GM21390 (cell line): ENCODE data around the gene MRPL41.
"Not testable (repeated sequence)": the region's sequence is repeated elsewhere in the genome, so short reads cannot be mapped to it uniquely, and the experiment has no call there.

Experiments used
- ATAC-seq: cut with Tn5 transposase; IDR thresholded peaks from one replicate; pipeline ENCODE4 v1.9.1; 2021; ENCODE audit not compliant: unreplicated experiment

Gene MRPL41

GRCh38 chr9:137552022-137552768 is 516 bp downstream of the MRPL41 start:
- peak; percentile 15 for ATAC-seq

DNA sequence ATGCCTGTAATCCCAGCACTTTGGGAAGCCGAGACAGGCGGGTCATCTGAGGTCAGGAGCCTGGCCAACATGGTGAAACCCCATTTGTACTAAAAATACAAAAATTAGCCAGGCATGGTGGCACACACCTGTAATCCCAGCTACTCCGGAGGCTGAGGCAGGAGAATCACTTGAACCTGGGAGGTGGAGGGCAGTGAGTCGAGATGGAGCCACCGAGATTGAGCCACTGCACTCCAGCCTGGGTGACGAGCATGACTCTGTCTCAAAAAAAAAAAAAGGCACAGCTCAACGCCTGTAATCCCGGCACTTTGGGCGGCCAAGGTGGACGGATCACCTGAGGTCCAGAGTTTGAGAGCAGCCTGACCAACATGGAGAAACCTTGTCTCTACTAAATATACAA is 2.0 kb downstream of the MRPL41 start:
- not testable (repeated sequence) for ATAC-seq

- no peak for ATAC-seq
Observed at GRCh38 chr9:137554349-137554748, 2.7 kb downstream of the MRPL41 start.

DNA sequence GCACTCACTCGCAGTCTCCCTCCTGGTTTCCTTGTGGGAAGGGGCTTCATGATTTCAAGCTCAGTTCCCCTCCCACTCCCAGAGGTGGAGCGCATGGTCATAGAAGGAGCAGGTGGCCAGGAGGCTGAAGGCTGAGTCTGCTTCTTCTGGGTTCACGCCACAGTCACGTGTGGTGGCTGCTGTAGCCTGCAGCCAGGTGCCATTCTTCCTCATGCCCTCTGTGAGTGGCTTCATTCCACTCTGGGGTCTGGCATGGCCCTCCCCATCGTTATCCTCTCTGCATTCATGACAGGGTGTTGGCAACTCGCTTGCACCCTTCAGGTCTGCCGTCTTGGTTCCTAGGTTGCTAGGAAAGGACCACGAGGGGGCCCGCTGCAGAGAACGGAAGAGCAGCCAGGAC is 3.5 kb downstream of the MRPL41 start:
- no peak for ATAC-seq

DNA sequence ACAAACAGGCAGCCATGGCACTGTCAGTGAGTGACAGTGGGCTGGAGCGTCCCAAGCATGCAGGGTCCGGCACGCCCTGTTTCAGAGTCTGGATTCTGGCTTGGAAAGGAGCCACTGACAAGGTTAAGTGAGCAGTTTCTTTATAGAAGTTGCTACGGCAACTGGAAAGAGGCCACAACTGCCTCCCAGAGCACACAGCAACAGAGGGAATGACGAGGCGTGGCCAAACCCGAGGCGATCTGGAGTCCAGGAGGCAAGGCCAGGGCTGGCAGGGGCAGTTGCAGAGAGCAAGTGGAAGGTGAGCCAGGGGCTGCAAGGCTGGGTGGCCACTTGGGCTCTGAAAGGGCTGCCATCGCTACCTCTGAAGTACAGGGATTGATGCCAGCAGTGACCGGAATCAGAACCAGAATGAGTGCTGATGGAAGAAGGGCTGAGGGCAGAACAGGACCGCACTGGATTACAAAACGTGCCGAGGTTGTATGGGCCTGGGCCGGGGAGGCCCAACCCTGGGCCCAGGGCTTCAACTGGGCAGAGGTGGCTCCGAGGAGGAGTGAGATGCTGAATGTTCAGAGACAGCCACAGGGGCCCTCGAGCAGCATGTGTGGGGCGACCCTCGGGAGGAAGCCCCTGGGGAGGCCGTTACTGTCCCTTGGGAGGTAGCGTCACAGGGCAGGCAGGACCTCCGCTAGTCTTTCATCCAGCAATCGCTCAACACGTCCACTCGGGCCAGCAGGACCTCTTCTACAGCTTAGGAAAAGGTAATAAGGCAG is 4.6 kb downstream of the MRPL41 start:
- ATAC-seq, result no peak

DNA sequence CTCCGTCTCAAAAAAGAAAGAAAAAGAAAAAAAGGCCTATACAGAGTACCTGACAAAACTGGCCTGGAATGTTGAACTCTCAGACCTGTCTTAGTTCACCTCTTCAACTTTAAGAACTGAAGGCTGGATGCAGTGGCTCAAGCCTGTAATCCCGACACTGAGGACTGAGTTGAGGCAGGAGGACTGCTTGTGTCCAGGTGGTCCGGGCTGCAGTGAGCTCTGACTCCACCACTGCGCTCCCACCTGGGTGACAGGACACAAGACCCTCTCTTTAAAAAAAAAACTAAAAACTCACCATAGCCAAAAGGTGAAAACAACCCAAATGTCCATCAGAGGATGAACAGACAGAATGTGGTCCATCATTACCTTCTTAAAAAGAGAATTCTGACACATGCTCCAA is 6.4 kb downstream of the MRPL41 start:
- ATAC-seq, result no peak

DNA sequence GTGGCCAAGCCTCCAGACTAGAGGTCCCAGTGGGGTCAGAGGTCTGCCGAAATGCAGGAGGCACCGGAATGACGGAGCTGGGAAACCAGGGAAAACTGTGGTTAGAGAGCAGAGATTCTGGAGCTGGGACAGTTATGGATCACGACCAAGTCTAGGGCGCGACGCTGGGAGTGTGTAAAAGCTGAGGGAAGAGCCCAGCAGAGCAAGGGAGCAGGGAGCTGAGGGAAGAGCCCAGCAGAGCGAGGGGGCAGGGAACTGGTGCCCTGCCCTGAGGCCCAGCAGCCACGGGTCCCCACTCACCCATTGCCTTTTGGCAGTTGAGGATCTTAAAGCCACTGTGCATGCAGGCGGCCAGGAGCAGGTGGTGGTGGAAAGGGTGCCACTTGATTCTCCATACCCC is 12.5 kb downstream of the MRPL41 start:
- ATAC-seq, result no peak

DNA sequence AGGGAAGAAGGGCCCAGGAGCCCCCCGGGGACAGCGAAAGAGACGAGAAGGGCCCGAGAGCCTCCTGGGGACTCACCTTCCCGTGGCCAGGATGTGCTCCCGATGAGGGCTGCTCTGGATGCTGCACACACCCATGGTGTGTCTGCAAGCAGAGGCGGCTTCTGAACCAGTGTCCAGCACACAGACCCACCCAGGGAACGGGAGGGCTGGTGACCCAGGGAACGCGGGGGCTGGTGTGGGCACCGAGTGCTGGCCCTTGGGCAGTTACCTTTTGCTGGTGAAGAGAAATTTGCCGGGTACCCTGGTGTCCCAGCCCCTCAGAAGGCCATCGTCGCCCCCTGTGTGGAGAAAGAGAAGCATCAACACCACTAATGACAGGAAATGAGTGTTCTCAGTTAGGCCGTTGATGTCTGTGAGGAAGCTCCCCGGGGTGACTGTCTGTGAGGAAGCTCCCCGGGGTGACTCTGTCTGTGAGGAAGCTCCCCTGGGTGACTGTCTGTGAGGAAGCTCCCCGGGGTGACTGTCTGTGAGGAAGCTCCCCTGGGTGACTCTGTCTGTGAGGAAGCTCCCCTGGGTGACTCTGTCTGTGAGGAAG is 13.2 kb downstream of the MRPL41 start:
- no peak for ATAC-seq

- ATAC-seq, result not testable (repeated sequence)
Observed at GRCh38 chr9:137568445-137568844, 16.8 kb downstream of the MRPL41 start.

DNA sequence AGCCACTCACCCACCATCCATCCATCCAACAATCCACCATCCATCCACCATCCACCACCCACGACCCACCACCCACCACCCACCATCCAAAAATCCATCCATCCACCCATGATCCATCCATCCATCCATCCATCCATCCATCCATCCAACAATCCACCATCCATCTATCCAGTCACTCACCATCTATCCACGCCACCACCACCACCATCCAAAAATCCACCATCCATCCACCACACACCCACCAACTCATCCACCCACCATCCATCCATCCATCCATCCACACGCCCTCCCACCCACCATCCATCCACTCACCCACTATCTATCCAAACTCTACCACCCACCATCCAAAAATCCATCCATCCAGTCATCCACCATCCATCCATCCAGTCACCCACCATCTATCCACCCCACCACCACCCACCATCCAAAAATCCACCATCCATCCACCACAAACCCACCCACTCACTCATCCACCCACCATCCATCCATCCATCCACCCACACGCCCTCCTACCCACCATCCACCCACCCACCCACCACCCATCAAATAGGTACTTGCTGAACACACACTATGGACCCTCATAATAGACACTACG is 18.0 kb downstream of the MRPL41 start:
- ATAC-seq, result no peak

DNA sequence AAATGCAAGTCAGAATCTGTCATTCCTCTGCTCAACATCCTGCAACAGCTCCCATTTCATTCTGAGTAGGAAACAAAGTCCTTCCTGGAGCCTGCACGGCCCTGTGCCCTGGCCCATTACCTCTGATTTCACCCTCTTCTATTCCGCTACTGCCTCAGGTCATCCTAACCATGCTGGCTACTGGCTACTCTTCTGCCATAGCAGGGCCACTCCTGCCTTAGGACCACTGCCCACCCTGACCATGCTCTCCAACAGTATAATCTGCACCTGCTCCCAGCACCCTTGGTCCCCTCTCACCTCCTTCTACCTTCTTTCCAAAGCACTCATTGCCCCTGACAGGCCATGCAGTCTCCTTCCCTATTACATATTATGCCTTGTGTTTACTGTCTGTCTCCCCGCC is 18.9 kb downstream of the MRPL41 start:
- no peak for ATAC-seq

DNA sequence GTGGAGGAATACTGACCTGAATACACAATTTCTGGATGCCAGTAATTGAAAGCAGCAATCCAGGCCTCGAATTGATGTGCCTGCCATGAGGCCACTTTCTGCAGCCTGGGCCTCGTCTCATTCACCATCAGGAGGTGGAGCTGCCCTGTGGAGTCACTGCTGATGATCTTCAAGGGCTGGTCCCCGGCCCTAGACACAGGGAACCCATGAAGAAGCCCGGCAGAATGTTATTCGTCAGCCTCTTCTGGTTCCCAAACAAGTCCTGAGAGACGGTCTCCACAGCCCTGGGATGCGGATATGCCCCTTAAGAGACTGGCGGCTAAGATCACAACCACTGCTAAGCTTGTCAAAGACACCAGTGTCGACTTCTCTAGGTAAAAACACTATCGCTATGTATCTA is 22.5 kb downstream of the MRPL41 start:
- no peak for ATAC-seq

DNA sequence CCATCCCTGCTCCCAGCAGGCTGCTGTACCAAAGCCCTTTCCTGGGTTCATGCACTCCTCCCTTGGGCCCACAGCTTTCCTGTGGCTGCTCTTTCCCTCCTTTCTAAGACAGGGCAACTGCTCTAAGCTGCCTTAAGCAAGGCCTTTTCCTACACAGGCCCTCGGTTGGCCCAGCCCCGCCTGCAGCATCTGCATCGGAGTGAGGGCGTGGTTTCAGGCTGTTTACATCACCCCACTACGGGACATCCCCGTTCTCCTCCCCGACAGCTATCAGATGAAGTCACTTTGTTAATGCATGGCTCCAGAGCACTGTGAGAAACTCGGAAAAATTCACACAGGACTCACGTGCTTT is 23.7 kb downstream of the MRPL41 start:
- ATAC-seq, result no peak

DNA sequence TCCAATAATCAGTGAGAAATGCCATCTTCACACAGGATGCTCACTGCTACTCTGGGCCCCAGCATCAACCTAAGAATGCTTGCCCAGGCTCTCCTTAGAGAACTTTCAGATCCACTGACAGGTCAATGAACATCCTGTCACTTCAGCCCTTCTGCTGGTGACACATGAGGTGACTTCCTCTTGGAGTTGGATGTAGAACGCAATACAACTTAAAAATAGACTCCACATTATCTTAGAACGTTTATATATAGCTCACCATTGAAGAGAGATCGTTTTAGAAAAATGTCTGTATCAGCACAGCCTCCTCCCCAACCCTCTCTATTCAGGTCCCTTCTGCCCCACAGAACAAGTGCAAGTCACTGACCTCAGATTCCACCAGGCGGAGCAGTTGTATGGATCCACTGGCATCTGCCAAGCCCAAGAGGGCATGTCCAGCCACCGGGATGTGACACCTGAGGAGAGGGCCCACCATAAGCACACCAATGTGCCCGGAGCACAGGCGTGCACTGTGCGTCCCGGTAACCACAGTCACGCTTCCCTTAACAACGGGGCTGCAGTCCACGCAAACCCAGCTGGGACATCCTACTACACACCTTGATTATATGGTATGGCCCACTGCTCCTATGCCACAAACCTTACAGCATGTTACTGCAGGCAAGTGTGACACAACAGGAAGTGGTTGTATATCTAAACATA is 24.2 kb downstream of the MRPL41 start:
- no peak for ATAC-seq

DNA sequence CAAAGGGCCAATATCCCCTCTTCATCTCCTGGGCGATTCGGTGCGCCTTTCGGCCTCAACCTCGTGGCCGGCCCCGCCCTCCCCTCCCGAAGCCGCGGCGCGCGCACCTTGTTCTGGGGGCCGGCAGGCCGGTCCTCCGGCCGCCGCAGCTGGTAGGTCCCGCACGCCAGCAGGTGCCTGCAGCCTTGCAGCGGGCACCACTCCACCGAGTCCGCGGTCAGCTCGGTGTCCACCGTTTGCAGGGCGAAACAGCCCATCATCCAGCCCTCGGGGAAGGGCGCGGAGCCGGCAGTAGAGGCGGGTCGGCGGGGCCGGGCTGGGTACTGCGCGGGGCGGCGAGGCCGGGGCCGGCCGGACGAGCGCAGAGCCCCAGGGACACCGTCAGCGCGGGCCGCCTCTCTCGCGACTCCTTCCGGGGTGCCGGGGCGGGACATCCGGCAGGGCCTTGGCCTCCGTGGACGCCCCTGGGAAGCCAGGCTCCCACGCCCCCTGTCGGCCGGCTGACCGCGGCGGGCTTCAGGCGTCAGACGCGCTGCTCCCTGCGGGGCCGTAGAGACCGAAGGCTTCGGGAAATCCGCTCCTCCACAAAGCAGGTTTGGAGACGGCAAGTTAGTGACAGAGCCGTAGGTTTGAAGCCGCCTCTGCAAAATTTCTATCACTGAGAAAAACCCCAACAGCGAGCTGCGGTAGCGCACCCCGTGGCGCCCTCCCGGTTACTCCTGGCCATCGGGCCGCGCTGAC is 27.0 kb downstream of the MRPL41 start, which contains the start of gene DPH7:
TSS of gene DPH7 (minus strand) at position 408 of the 741 bp plus-strand sequence. CDS start at position 260, 148 bp downstream.
- peak; percentile 92 for ATAC-seq

DNA sequence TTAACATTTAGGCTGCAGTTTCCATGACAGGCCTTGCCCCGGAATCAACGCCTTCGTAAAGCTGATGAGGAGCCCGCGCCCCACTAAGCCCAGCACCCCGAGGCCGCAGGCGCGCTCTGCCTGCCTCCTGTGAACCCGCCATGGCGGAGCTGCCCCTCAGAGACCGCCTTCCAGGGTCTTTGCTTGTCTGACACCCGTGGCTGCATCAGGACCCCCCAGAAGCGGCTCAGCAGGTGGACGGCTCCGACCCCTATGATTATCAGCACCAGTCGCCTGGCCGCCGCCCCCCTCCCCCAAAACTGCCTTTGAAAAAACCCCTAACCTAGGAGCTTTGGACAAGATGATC is 27.6 kb downstream of the MRPL41 start:
- no peak for ATAC-seq

- no peak for ATAC-seq
Observed at GRCh38 chr9:137580209-137580953, 28.7 kb downstream of the MRPL41 start.

GRCh38 chr9:137580954-137581322 is 29.3 kb downstream of the MRPL41 start:
- no peak for ATAC-seq

GRCh38 chr9:137581361-137582285 is 29.9 kb downstream of the MRPL41 start:
- ATAC-seq, result no peak
